ENCODE results near the gene CFAP119.

CFAP119 gene

GRCh38 chr16:30710971-30711370 is 50.9 kb downstream of the CFAP119 start:
- DNase-seq (ENCODE audit: low spot score) = no peak
